NT2/D1 (cell line): ENCODE data around the gene DMD.

Experiments
- DNase-seq: peaks from one replicate; pipeline ENCODE4 v3.0.0-alpha.2; 2011; ENCODE audit warnings: low read depth, low spot score
- H3K27me3 ChIP-seq: 2 replicates; pipeline ENCODE4 v1.6.0; 2011; ENCODE audit warnings: mild to moderate bottlenecking; ENCODE audit not compliant: insufficient read length, insufficient read depth
- H3K36me3 ChIP-seq: 2 replicates; pipeline ENCODE4 v1.6.1; 2011; ENCODE audit warnings: mild to moderate bottlenecking, low read length, mixed read lengths; ENCODE audit not compliant: insufficient read depth, insufficient read length
- H3K4me1 ChIP-seq: 2 replicates; pipeline ENCODE4 v1.5.1; 2011; ENCODE audit not compliant: insufficient read depth, insufficient read length
- H3K4me3 ChIP-seq: 2 replicates; pipeline ENCODE4 v1.5.1; 2011; ENCODE audit warnings: low read depth; ENCODE audit not compliant: insufficient read length
- H3K9ac ChIP-seq: 2 replicates; pipeline ENCODE4 v1.6.0; 2011; ENCODE audit warnings: low read depth; ENCODE audit not compliant: insufficient read length
- H3K9me3 ChIP-seq: 2 replicates; pipeline ENCODE4 v1.5.1; 2011; ENCODE audit warnings: mild to moderate bottlenecking, low read length; ENCODE audit not compliant: insufficient read depth
- SUZ12 ChIP-seq: IDR thresholded peaks from 2 replicates; pipeline ENCODE4 v1.6.1; 2011; ENCODE audit not compliant: insufficient read length, insufficient read depth; ENCODE audit errors: extremely low read depth
- YY1 ChIP-seq: IDR thresholded peaks from 2 replicates; pipeline ENCODE4 v1.6.1; 2011; ENCODE audit not compliant: insufficient read length, insufficient read depth
- ZNF274 ChIP-seq: IDR thresholded peaks from 2 replicates; pipeline ENCODE4 v1.6.1; 2011; ENCODE audit warnings: mild to moderate bottlenecking, low read depth, low read length

DMD gene

GRCh38 chrX:31656013-31656412 is 1555.3 kb downstream of the DMD start:
- Histone ChIP-seq H3K9me3 (no peaks in the 10 kb centered on the region), H3K27me3 (no peaks in the 10 kb centered on the region), H3K36me3 (no peaks in the 10 kb centered on the region), H3K4me1 (no peaks in the 10 kb centered on the region), H3K4me3 (no peak overlapping the region), H3K9ac (no peak overlapping the region)
- DNase-seq: no peak
- TF ChIP-seq YY1 (no peak), SUZ12 (no peak), ZNF274 (no peak)

DNA sequence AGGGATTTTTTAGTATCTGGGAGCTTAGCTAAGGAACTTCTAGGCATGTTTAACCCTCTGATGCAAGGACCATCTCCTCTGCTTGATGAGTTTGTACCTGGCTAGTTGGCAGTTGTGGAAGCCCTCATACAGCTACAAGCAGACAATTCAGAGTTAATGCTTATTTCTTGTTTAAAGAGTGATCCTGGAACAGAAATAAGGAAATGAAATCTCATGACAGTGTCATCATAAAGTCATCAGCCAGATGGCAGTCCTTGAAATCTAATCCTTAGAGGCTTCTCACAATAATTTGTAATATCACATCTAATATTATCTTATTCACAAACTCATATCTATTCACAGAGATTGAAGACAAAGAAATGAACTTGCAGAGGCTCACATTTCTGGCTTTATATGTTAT is 1557.9 kb downstream of the DMD start:
- TF ChIP-seq ZNF274 (no peak), YY1 (no peak), SUZ12 (no peak)

GRCh38 chrX:31652650-31653049 is 1558.7 kb downstream of the DMD start:
- no peaks in the 10 kb centered on the region for H3K36me3 ChIP-seq
- TF ChIP-seq ZNF274 (no peak), YY1 (no peak), SUZ12 (no peak)
- H3K27me3 ChIP-seq: no peaks in the 10 kb centered on the region
- no peaks in the 10 kb centered on the region for H3K4me1 ChIP-seq
- no peaks in the 10 kb centered on the region for H3K9me3 ChIP-seq
- DNase-seq: no peak
- no peak overlapping the region for H3K4me3 ChIP-seq
- H3K9ac ChIP-seq: no peak overlapping the region

More for the DNA sequence above, 1557.9 kb downstream of the DMD start:
- Histone ChIP-seq H3K9ac (no peak overlapping the region), H3K4me1 (no peaks in the 10 kb centered on the region), H3K9me3 (no peaks in the 10 kb centered on the region), H3K4me3 (no peak overlapping the region), H3K36me3 (no peaks in the 10 kb centered on the region), H3K27me3 (no peaks in the 10 kb centered on the region)
- DNase-seq: no peak

GRCh38 chrX:31649201-31649600 is 1562.1 kb downstream of the DMD start:
- Histone ChIP-seq H3K27me3 (no peaks in the 10 kb centered on the region), H3K4me3 (no peak overlapping the region), H3K4me1 (no peaks in the 10 kb centered on the region), H3K9ac (no peak overlapping the region), H3K36me3 (no peaks in the 10 kb centered on the region), H3K9me3 (no peaks in the 10 kb centered on the region)
- DNase-seq: no peak
- TF ChIP-seq ZNF274: no peak
- no peak for TF ChIP-seq YY1
- TF ChIP-seq SUZ12: no peak

GRCh38 chrX:31633349-31633748 is 1578.0 kb downstream of the DMD start:
- no peaks in the 10 kb centered on the region for H3K36me3 ChIP-seq
- H3K9me3 ChIP-seq: no peaks in the 10 kb centered on the region
- no peak overlapping the region for H3K9ac ChIP-seq
- H3K27me3 ChIP-seq: no peaks in the 10 kb centered on the region
- no peak overlapping the region for H3K4me3 ChIP-seq
- no peak for DNase-seq
- no peak for TF ChIP-seq YY1
- no peak for TF ChIP-seq SUZ12
- TF ChIP-seq ZNF274: no peak
- H3K4me1 ChIP-seq: no peaks in the 10 kb centered on the region

- no peak for DNase-seq
- no peak for TF ChIP-seq YY1
Measured at GRCh38 chrX:31629195-31629594, 1582.2 kb downstream of the DMD start.

DNA sequence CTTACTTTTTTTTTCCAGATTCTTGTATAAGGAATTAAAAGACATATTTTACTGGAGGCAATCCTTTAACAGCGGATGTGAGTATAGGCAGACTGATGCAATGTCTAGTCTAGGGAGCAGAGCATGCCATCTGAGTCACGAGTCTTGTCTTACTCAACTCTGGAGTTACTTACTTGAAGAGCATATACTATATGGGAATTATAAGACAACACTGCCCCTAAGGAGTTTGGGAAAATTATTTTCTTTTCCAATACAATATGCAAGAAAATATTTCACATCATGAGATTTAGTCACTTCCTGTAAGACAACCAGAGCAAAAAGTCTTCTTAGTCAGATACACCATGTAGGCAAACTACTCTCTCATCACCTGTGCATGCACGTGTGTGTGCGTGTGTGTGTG is 1602.2 kb downstream of the DMD start:
- Histone ChIP-seq H3K9me3 (no peaks in the 10 kb centered on the region), H3K4me1 (no peaks in the 10 kb centered on the region), H3K27me3 (no peaks in the 10 kb centered on the region), H3K9ac (no peak overlapping the region), H3K36me3 (no peaks in the 10 kb centered on the region), H3K4me3 (no peak overlapping the region)
- TF ChIP-seq YY1 (no peak), SUZ12 (no peak), ZNF274 (no peak)
- no peak for DNase-seq

More at GRCh38 chrX:31629195-31629594, 1582.2 kb downstream of the DMD start:
- Histone ChIP-seq H3K9ac (no peak overlapping the region), H3K4me3 (no peak overlapping the region), H3K27me3 (no peaks in the 10 kb centered on the region), H3K36me3 (no peaks in the 10 kb centered on the region), H3K4me1 (no peaks in the 10 kb centered on the region), H3K9me3 (no peaks in the 10 kb centered on the region)

DNA sequence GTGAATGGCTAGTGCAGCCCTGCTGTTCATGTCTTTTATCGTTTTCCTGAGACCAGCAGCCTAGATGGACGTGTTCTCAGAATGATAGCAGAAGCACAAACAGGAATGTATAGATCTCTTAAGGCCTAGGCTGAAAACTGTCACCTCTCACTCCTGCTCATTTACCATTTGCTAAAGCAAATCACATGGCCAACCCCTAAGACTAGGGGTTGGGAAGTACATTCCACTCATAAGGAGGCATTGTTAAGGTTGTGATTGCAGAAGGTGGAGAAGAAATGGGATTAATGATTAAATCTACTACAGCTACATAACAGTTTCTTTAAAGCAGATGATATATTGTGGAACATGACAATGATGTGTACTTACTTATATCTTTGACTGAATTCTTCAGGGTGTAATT is 1602.7 kb downstream of the DMD start:
- Histone ChIP-seq H3K36me3 (no peaks in the 10 kb centered on the region), H3K4me1 (no peaks in the 10 kb centered on the region), H3K4me3 (no peak overlapping the region), H3K27me3 (no peaks in the 10 kb centered on the region), H3K9ac (no peak overlapping the region), H3K9me3 (no peaks in the 10 kb centered on the region)
- no peak for TF ChIP-seq YY1
- TF ChIP-seq ZNF274: no peak
- TF ChIP-seq SUZ12: no peak
- no peak for DNase-seq
